Endodermal cell (in vitro differentiated cells): ENCODE measurements around the gene SPOPL. TPM values are rescaled to one million over a fixed set of nuclear protein-coding genes. Genes with fewer than 3 reads are reported as not detected.

ENCODE experiments used
- DNase-seq: peaks from one replicate; pipeline ENCODE4 v3.0.0-alpha.2; 2017
- H3K27ac ChIP-seq: 2 replicates; pipeline ENCODE4 v1.5.1; 2013; ENCODE audit warnings: mild to moderate bottlenecking, low read depth, low read length, moderate library complexity
- H3K27me3 ChIP-seq: 2 replicates; pipeline ENCODE4 v1.6.1; 2013; ENCODE audit warnings: mild to moderate bottlenecking, low read length, moderate library complexity; ENCODE audit not compliant: insufficient read depth, control insufficient read depth, poor library complexity, severe bottlenecking
- H3K36me3 ChIP-seq: 2 replicates; pipeline ENCODE4 v1.7.0; 2013; ENCODE audit warnings: mild to moderate bottlenecking, low read length, moderate library complexity; ENCODE audit not compliant: control insufficient read depth, insufficient read depth
- H3K4me1 ChIP-seq: one replicate; pipeline ENCODE4 v1.7.0; 2013; ENCODE audit warnings: low read length; ENCODE audit not compliant: control insufficient read depth, insufficient read depth
- H3K4me3 ChIP-seq: 2 replicates; pipeline ENCODE4 v1.5.1; 2013; ENCODE audit warnings: mild to moderate bottlenecking, low read length, moderate library complexity
- H3K9ac ChIP-seq: 2 replicates; pipeline ENCODE4 v1.6.1; 2013; ENCODE audit warnings: mild to moderate bottlenecking, low read length, moderate library complexity; ENCODE audit not compliant: poor library complexity, severe bottlenecking; ENCODE audit errors: extremely low read depth
- H3K9me3 ChIP-seq: 2 replicates; pipeline ENCODE4 v1.6.1; 2013; ENCODE audit warnings: mild to moderate bottlenecking, low read length, moderate library complexity; ENCODE audit not compliant: control insufficient read depth
- H3K27ac Mint-ChIP-seq: 2 replicates; pipeline ENCODE4 v1.8.0; 2020; ENCODE audit warnings: mixed read lengths
- H3K27me3 Mint-ChIP-seq: 2 replicates; pipeline ENCODE4 v1.8.0; 2021; ENCODE audit warnings: mild to moderate bottlenecking, mixed read lengths; ENCODE audit not compliant: insufficient read depth
- H3K36me3 Mint-ChIP-seq: 2 replicates; pipeline ENCODE4 v1.8.0; 2020; ENCODE audit warnings: low read depth, mixed read lengths
- H3K4me1 Mint-ChIP-seq: 2 replicates; pipeline ENCODE4 v1.8.0; 2020; ENCODE audit warnings: mixed read lengths
- H3K4me3 Mint-ChIP-seq: 2 replicates; pipeline ENCODE4 v1.8.0; 2020; ENCODE audit warnings: mild to moderate bottlenecking, moderate library complexity, mixed read lengths
- H3K9me3 Mint-ChIP-seq: 2 replicates; pipeline ENCODE4 v1.8.0; 2020; ENCODE audit warnings: mild to moderate bottlenecking, mixed read lengths
- CTCF ChIP-seq: fragments of 200-600 bp; sonication (generic); conservative IDR thresholded peaks from 2 replicates; pipeline ENCODE4 v1.5.0; 2021; ENCODE audit warnings: antibody characterized with exemption, mild to moderate bottlenecking
- WGBS, 2 experiments: methylation state at CpG; one replicate each; pipeline versions ENCODE4 v1.1.5 to v1.1.7; 2013; ENCODE audit warnings: missing lambda C conversion rate in 2 of 2, mixed read lengths in 1 of 2; ENCODE audit not compliant: insufficient coverage in 1 of 2, insufficient read length in 1 of 2; 5-methylcytosine and 5-hydroxymethylcytosine counted together
- total RNA-seq, 2 donors: library from RNA; stranded (reverse); fragmentation: NEBNext Ultra II Directional in 1 of 2; extraction: Animal tissue kit (Norgen Biotek cat#: 25700) in 1 of 2; gene quantifications; 2 replicates in 1 of 2; 3 replicates in 1 of 2; pipeline ENCODE4 v1.2.1, GENCODE V29; 2021

The SPOPL gene
- total RNA-seq, 2 donors from 2014 or later, result 17.4 to 26.9 TPM

GRCh38 chr2:138550172-138550571 is 48.6 kb downstream of the SPOPL start:
- no peak overlapping the region for H3K27ac ChIP-seq
- 97 to 100% methylated on average over 4 of the region's 4 CpGs for WGBS, 2 experiments
- no peaks in the 10 kb centered on the region for H3K4me1 ChIP-seq
- H3K9ac ChIP-seq, result no peak overlapping the region
- no peaks in the 10 kb centered on the region for H3K27me3 ChIP-seq
- Mint-ChIP-seq H3K4me1 (peaks cover 2% of the 10 kb centered on the region), H3K27ac (no peak overlapping the region), H3K27me3 (no peaks in the 10 kb centered on the region), H3K36me3 (peaks cover 29% of the 10 kb centered on the region), H3K4me3 (no peak overlapping the region), H3K9me3 (peaks cover 2% of the 10 kb centered on the region)
- TF ChIP-seq CTCF, result no peak
- peaks cover 27% of the 10 kb centered on the region for H3K36me3 ChIP-seq
- no peak for DNase-seq
- H3K9me3 ChIP-seq, result peaks cover 11% of the 10 kb centered on the region
- H3K4me3 ChIP-seq, result no peak overlapping the region

- Histone ChIP-seq H3K4me3 (no peak overlapping the region), H3K27ac (no peak overlapping the region), H3K36me3 (peaks cover 33% of the 10 kb centered on the region), H3K4me1 (no peaks in the 10 kb centered on the region), H3K9ac (no peak overlapping the region), H3K27me3 (no peaks in the 10 kb centered on the region), H3K9me3 (peaks cover 10% of the 10 kb centered on the region)
- TF ChIP-seq CTCF, result no peak
- H3K27me3 Mint-ChIP-seq, result no peaks in the 10 kb centered on the region
- H3K9me3 Mint-ChIP-seq, result peaks cover 2% of the 10 kb centered on the region
- peak overlapping the region; percentile 3 for H3K27ac Mint-ChIP-seq
- no peak for DNase-seq
- H3K36me3 Mint-ChIP-seq, result peaks cover 31% of the 10 kb centered on the region
- 92% methylated on average over 2 of the region's 3 CpGs; no CpG with 5 or more reads in 1 of the 2 experiments for WGBS, 2 experiments
- H3K4me1 Mint-ChIP-seq, result peaks cover 2% of the 10 kb centered on the region
- no peak overlapping the region for H3K4me3 Mint-ChIP-seq
These were observed 49.2 kb downstream of the SPOPL start for GRCh38 chr2:138550670-138551287.

GRCh38 chr2:138554123-138554522 is 52.6 kb downstream of the SPOPL start:
- TF ChIP-seq CTCF, result no peak
- DNase-seq, result no peak
- H3K4me1 Mint-ChIP-seq, result peaks cover 7% of the 10 kb centered on the region
- peaks cover 3% of the 10 kb centered on the region for H3K4me1 ChIP-seq
- H3K9ac ChIP-seq, result no peak overlapping the region
- H3K9me3 ChIP-seq, result peaks cover 25% of the 10 kb centered on the region
- H3K4me3 Mint-ChIP-seq, result no peak overlapping the region
- peaks cover 3% of the 10 kb centered on the region for H3K9me3 Mint-ChIP-seq
- H3K27me3 Mint-ChIP-seq, result no peaks in the 10 kb centered on the region
- H3K27ac ChIP-seq, result no peak overlapping the region
- H3K27ac Mint-ChIP-seq, result no peak overlapping the region
- no peak overlapping the region for H3K4me3 ChIP-seq
- H3K36me3 ChIP-seq, result peaks cover 47% of the 10 kb centered on the region
- WGBS, 2 experiments, result 92 to 100% methylated on average over 3 of the region's 3 CpGs
- peaks cover 44% of the 10 kb centered on the region for H3K36me3 Mint-ChIP-seq
- no peaks in the 10 kb centered on the region for H3K27me3 ChIP-seq
